DOHH2 (cell line): Measurements from ENCODE around the gene RAD51B.
A peak's percentile ranks its signal among the peaks of the same experiment; 100 is the strongest.

Experiments
- H3F3A ChIP-seq: fragments of 200-600 bp; sonication (generic), shearing (Covaris generic); 2 replicates; pipeline ENCODE4 v1.6.0; 2016; ENCODE audit warnings: antibody characterized with exemption, mild to moderate bottlenecking; ENCODE audit not compliant: control insufficient read depth, insufficient read depth
- H3K27ac ChIP-seq: fragments of 200-600 bp; sonication (generic); 2 replicates; pipeline ENCODE4 v1.5.1; 2014; ENCODE audit warnings: low read depth, mild to moderate bottlenecking, low read length, moderate library complexity
- H3K27me3 ChIP-seq: fragments of 200-600 bp; sonication (generic); 2 replicates; pipeline ENCODE4 v1.6.1; 2014; ENCODE audit warnings: mild to moderate bottlenecking, low read length, mixed read lengths; ENCODE audit not compliant: control insufficient read depth
- H3K36me3 ChIP-seq: fragments of 200-600 bp; sonication (generic); 2 replicates; pipeline ENCODE4 v1.6.1; 2014; ENCODE audit warnings: mild to moderate bottlenecking, low read length, moderate library complexity, mixed read lengths; ENCODE audit not compliant: control insufficient read depth
- H3K4me1 ChIP-seq: fragments of 200-600 bp; sonication (generic); 2 replicates; pipeline ENCODE4 v1.6.1; 2014; ENCODE audit warnings: mild to moderate bottlenecking, low read length, mixed read lengths; ENCODE audit not compliant: control insufficient read depth
- H3K4me2 ChIP-seq: fragments of 200-600 bp; sonication (generic); 2 replicates; pipeline ENCODE4 v1.6.0; 2014; ENCODE audit warnings: mild to moderate bottlenecking, low read length, moderate library complexity
- H3K4me3 ChIP-seq: fragments of 200-600 bp; sonication (generic); 2 replicates; pipeline ENCODE4 v1.5.1; 2014; ENCODE audit warnings: mild to moderate bottlenecking, low read length, mixed read lengths
- H3K79me2 ChIP-seq: fragments of 200-600 bp; sonication (generic); 2 replicates; pipeline ENCODE4 v1.6.1; 2014; ENCODE audit warnings: mild to moderate bottlenecking, low read length, mixed read lengths; ENCODE audit not compliant: control insufficient read depth
- H3K9me2 ChIP-seq: fragments of 200-600 bp; sonication (generic); replicated peaks from 2 replicates; pipeline ENCODE4 v1.6.1; 2014; ENCODE audit warnings: mild to moderate bottlenecking, low read length, mixed read lengths; ENCODE audit not compliant: control insufficient read depth
- H3K9me3 ChIP-seq: fragments of 200-600 bp; sonication (generic); 2 replicates; pipeline ENCODE4 v1.6.1; 2014; ENCODE audit warnings: antibody characterized with exemption, low read length, mixed read lengths; ENCODE audit not compliant: control insufficient read depth, insufficient read depth
- H4K20me1 ChIP-seq: fragments of 200-600 bp; sonication (generic); 2 replicates; pipeline ENCODE4 v1.6.0; 2014; ENCODE audit warnings: low read depth, mild to moderate bottlenecking, antibody characterized with exemption, low read length, moderate library complexity; ENCODE audit not compliant: control insufficient read depth, insufficient read depth
- EZH2phosphoT487 ChIP-seq: fragments of 200-600 bp; sonication (generic); IDR thresholded peaks from 2 replicates; pipeline ENCODE4 v1.6.1; 2017; ENCODE audit warnings: borderline replicate concordance, mild to moderate bottlenecking, antibody characterized with exemption, low read length, moderate library complexity, mixed read lengths
- TF ChIP-seq, protein P1 (sequence below): fragments of 200-600 bp; sonication (generic); IDR thresholded peaks from one replicate; pipeline ENCODE4 v1.5.1; 2014; ENCODE audit warnings: antibody characterized with exemption, mild to moderate bottlenecking, low read depth, low read length; ENCODE audit not compliant: poor library complexity, severe bottlenecking

The RAD51B gene

DNA sequence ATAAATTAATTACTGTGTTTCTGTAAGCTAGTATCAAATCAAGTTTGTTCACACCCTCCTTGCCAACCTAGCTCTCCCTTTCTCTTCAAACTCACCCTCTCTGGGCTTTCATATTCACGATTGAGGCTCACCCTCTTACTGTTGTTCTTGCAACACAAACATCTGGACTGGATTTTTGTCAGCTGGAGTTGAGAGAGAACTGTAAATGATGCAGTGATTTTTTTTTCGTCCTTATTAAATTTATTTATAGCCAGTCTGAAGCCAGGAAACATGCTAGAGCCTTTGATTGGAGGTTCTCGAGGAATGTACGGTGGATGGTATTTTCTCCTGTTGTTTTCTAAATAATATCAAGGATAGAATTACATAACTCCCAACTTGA, 488.2 kb downstream of the RAD51B start:
- Histone ChIP-seq H3K27ac (no peak overlapping the region), H3K4me1 (peaks cover 65% of the 10 kb centered on the region), H3K9me2 (no peaks in the 10 kb centered on the region)

DNA sequence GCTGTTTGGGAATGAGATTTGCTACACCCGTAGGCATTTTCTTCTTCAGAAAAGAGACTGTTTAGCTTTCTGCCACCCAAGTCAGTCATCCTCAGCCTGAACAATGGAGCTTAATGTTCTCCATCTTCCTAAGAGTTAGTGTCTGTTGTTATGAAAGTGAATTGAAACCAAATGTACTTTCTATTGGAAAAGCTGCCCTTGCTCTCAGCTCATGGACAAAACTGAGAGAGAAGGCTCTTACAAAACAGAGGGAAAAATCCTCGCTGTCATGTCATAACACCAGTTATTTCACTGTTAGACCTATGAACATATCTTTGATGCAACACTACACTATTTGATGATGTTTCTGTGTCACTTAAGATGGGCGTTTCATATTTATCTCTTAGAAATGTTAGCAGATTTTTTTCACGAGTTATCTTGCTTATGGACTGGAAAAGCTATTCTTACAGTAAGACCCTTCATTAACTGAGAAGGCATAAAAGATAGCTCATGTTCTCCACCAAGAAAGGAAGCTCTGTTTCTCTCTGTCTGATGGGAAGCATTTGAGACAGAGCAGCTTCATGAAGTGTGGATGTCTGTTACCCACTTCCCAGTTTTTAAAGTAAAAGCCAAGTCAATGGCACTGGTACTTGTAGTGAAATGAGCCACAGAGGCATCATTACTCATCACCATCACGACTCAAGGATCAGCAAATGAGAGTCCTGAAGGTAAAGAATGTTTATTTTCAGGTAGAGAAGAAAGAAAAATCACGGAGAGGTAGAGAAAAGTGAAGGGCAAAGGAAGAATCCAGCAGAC, 489.3 kb downstream of the RAD51B start:
- Histone ChIP-seq H3K9me3 (no peaks in the 10 kb centered on the region), H3K4me1 (peaks cover 71% of the 10 kb centered on the region), H3K36me3 (no peaks in the 10 kb centered on the region), H3K27me3 (no peaks in the 10 kb centered on the region), H3K9me2 (no peaks in the 10 kb centered on the region), H3K27ac (no peak overlapping the region), H3K4me3 (peak overlapping the region; percentile 16; the same call in 1 of the 2 replicates), H4K20me1 (no peaks in the 10 kb centered on the region), H3K79me2 (no peaks in the 10 kb centered on the region; the same call in 1 of the 2 replicates), H3F3A (peaks cover 6% of the 10 kb centered on the region; the same call in 1 of the 2 replicates), H3K4me2 (peak overlapping the region; percentile 53)
- TF ChIP-seq, protein P1, sequence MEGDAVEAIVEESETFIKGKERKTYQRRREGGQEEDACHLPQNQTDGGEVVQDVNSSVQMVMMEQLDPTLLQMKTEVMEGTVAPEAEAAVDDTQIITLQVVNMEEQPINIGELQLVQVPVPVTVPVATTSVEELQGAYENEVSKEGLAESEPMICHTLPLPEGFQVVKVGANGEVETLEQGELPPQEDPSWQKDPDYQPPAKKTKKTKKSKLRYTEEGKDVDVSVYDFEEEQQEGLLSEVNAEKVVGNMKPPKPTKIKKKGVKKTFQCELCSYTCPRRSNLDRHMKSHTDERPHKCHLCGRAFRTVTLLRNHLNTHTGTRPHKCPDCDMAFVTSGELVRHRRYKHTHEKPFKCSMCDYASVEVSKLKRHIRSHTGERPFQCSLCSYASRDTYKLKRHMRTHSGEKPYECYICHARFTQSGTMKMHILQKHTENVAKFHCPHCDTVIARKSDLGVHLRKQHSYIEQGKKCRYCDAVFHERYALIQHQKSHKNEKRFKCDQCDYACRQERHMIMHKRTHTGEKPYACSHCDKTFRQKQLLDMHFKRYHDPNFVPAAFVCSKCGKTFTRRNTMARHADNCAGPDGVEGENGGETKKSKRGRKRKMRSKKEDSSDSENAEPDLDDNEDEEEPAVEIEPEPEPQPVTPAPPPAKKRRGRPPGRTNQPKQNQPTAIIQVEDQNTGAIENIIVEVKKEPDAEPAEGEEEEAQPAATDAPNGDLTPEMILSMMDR, result no peak
- no peak for TF ChIP-seq EZH2phosphoT487

More for the DNA sequence above, 488.2 kb downstream of the RAD51B start:
- TF ChIP-seq EZH2phosphoT487, result no peak
- TF ChIP-seq, protein P1, result no peak
- no peak overlapping the region for H3K4me3 ChIP-seq
- no peaks in the 10 kb centered on the region for H3K36me3 ChIP-seq
- H3K9me3 ChIP-seq, result no peaks in the 10 kb centered on the region
- no peaks in the 10 kb centered on the region for H3K27me3 ChIP-seq
- H3F3A ChIP-seq, result peaks cover 6% of the 10 kb centered on the region; the same call in 1 of the 2 replicates
- H3K4me2 ChIP-seq, result 0 out of 2 replicates have a peak overlapping the region, but pooled peaks have one; percentile 2
- H3K79me2 ChIP-seq, result no peaks in the 10 kb centered on the region; the same call in 1 of the 2 replicates
- no peaks in the 10 kb centered on the region for H4K20me1 ChIP-seq

DNA sequence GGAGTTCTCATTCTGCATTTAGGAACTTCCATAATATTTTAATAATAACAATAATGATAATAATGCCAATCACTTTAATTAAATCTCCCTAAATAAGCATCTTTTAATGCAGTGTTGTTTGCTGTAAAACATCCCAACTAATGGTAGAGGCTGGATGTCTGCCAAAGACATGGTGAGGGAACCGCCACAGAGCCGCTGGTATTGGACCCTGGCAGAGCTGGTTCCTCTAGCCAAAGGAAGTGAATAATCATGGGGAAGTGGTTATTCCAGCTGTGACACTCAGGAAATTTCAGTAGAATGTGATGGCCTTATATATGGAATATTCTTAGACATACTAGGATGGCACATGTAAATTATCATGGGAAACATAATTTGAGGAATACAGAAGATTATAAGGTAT, 490.0 kb downstream of the RAD51B start:
- no peaks in the 10 kb centered on the region for H3K9me3 ChIP-seq
- 0 out of 2 replicates have a peak, but pooled peaks cover 4% of the 10 kb centered on the region for H3F3A ChIP-seq
- H3K4me1 ChIP-seq, result peaks cover 66% of the 10 kb centered on the region
- no peaks in the 10 kb centered on the region; the same call in 1 of the 2 replicates for H3K79me2 ChIP-seq
- no peaks in the 10 kb centered on the region for H3K9me2 ChIP-seq
- H3K27me3 ChIP-seq, result no peaks in the 10 kb centered on the region
- no peaks in the 10 kb centered on the region for H3K36me3 ChIP-seq
- no peak overlapping the region for H3K27ac ChIP-seq
- TF ChIP-seq EZH2phosphoT487, result no peak
- TF ChIP-seq, protein P1, result no peak
- no peak overlapping the region for H3K4me2 ChIP-seq
- H3K4me3 ChIP-seq, result no peak overlapping the region
- no peaks in the 10 kb centered on the region for H4K20me1 ChIP-seq
